Measurements from ENCODE around the gene PARD3B. TPM values are rescaled to one million over a fixed set of nuclear protein-coding genes. Genes with fewer than 3 reads are reported as not detected.

PARD3B gene
- total and polyA plus RNA-seq, 2 of the 13 experiments (the other 11 are each of a cell fraction or from before 2014, with no cell fraction given): 0.71 to 2.3 TPM

DNA sequence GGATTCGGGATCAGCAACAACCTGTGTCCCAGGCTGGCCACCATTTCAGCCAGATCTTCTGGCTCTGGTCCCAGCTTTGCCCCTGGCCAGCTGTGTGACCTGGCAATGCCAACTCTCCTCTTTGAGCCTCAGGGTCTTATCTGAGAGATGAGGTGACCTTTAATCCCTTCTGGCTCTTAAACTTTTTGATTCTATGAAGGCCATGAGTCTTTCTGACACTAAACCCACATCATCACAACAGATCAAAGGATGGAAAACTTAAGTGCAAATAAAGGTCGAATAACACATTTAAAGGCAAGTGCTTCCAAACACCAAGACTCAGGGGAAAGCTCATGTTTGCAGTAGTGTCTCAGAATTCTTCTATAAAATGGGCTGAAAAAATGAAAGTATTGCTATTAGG, 645.3 kb downstream of the PARD3B start (continued):
- TF ChIP-seq, protein P1, sequence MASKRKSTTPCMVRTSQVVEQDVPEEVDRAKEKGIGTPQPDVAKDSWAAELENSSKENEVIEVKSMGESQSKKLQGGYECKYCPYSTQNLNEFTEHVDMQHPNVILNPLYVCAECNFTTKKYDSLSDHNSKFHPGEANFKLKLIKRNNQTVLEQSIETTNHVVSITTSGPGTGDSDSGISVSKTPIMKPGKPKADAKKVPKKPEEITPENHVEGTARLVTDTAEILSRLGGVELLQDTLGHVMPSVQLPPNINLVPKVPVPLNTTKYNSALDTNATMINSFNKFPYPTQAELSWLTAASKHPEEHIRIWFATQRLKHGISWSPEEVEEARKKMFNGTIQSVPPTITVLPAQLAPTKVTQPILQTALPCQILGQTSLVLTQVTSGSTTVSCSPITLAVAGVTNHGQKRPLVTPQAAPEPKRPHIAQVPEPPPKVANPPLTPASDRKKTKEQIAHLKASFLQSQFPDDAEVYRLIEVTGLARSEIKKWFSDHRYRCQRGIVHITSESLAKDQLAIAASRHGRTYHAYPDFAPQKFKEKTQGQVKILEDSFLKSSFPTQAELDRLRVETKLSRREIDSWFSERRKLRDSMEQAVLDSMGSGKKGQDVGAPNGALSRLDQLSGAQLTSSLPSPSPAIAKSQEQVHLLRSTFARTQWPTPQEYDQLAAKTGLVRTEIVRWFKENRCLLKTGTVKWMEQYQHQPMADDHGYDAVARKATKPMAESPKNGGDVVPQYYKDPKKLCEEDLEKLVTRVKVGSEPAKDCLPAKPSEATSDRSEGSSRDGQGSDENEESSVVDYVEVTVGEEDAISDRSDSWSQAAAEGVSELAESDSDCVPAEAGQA (IDR thresholded peaks at IDR 0.05; ENCODE audit: low read depth): no peak
- TF ChIP-seq, protein P1 (CRISPR knock-in tag; IDR thresholded peaks at IDR 0.05; ENCODE audit: borderline replicate concordance): no peak
- TF ChIP-seq ISL2 (CRISPR knock-in tag; IDR thresholded peaks at IDR 0.05) (peak; percentile 81; the same call in 1 of the 2 replicates), ZNF768 (CRISPR knock-in tag; IDR thresholded peaks at IDR 0.05) (no peak), ZNF30 (CRISPR knock-in tag; IDR thresholded peaks at IDR 0.05) (no peak), EP300 (IDR thresholded peaks at IDR 0.05; ENCODE audit: low read depth in 2 of 2, low read length in 2 of 2) (0 out of 4 replicates have a peak, but pooled peaks of 1 of the 2 experiments have one; percentile 17), EP300 (CRISPR knock-in tag; IDR thresholded peaks at IDR 0.05; ENCODE audit: borderline replicate concordance) (no peak), ZNF558 (CRISPR knock-in tag; IDR thresholded peaks at IDR 0.05; ENCODE audit: borderline replicate concordance) (no peak), ZNF777 (CRISPR knock-in tag; IDR thresholded peaks at IDR 0.05) (no peak), ZFP90 (CRISPR knock-in tag; IDR thresholded peaks at IDR 0.05; ENCODE audit: borderline replicate concordance) (no peak), HDAC1 (CRISPR knock-in tag; IDR thresholded peaks at IDR 0.05) (no peak), KDM6A (CRISPR knock-in tag; IDR thresholded peaks at IDR 0.05; ENCODE audit: low read depth) (no peak), TCF7 (IDR thresholded peaks at IDR 0.05; ENCODE audit: low read depth) (peak; percentile 29; the same call in 1 of the 2 replicates)
- TF ChIP-seq, protein P2, sequence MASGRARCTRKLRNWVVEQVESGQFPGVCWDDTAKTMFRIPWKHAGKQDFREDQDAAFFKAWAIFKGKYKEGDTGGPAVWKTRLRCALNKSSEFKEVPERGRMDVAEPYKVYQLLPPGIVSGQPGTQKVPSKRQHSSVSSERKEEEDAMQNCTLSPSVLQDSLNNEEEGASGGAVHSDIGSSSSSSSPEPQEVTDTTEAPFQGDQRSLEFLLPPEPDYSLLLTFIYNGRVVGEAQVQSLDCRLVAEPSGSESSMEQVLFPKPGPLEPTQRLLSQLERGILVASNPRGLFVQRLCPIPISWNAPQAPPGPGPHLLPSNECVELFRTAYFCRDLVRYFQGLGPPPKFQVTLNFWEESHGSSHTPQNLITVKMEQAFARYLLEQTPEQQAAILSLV (CRISPR knock-in tag; IDR thresholded peaks at IDR 0.05; ENCODE audit: borderline replicate concordance): no peak
- TF ChIP-seq, protein P3, sequence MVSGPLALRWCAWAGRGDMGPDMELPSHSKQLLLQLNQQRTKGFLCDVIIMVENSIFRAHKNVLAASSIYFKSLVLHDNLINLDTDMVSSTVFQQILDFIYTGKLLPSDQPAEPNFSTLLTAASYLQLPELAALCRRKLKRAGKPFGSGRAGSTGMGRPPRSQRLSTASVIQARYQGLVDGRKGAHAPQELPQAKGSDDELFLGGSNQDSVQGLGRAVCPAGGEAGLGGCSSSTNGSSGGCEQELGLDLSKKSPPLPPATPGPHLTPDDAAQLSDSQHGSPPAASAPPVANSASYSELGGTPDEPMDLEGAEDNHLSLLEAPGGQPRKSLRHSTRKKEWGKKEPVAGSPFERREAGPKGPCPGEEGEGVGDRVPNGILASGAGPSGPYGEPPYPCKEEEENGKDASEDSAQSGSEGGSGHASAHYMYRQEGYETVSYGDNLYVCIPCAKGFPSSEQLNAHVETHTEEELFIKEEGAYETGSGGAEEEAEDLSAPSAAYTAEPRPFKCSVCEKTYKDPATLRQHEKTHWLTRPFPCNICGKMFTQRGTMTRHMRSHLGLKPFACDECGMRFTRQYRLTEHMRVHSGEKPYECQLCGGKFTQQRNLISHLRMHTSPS (CRISPR knock-in tag; IDR thresholded peaks at IDR 0.05; ENCODE audit: low read depth): peak; percentile 60; the same call in 1 of the 2 replicates
- TF ChIP-seq, protein P4, sequence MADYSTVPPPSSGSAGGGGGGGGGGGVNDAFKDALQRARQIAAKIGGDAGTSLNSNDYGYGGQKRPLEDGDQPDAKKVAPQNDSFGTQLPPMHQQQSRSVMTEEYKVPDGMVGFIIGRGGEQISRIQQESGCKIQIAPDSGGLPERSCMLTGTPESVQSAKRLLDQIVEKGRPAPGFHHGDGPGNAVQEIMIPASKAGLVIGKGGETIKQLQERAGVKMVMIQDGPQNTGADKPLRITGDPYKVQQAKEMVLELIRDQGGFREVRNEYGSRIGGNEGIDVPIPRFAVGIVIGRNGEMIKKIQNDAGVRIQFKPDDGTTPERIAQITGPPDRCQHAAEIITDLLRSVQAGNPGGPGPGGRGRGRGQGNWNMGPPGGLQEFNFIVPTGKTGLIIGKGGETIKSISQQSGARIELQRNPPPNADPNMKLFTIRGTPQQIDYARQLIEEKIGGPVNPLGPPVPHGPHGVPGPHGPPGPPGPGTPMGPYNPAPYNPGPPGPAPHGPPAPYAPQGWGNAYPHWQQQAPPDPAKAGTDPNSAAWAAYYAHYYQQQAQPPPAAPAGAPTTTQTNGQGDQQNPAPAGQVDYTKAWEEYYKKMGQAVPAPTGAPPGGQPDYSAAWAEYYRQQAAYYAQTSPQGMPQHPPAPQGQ (CRISPR knock-in tag; IDR thresholded peaks at IDR 0.05; ENCODE audit: borderline replicate concordance): no peak
- TF ChIP-seq, protein P5, sequence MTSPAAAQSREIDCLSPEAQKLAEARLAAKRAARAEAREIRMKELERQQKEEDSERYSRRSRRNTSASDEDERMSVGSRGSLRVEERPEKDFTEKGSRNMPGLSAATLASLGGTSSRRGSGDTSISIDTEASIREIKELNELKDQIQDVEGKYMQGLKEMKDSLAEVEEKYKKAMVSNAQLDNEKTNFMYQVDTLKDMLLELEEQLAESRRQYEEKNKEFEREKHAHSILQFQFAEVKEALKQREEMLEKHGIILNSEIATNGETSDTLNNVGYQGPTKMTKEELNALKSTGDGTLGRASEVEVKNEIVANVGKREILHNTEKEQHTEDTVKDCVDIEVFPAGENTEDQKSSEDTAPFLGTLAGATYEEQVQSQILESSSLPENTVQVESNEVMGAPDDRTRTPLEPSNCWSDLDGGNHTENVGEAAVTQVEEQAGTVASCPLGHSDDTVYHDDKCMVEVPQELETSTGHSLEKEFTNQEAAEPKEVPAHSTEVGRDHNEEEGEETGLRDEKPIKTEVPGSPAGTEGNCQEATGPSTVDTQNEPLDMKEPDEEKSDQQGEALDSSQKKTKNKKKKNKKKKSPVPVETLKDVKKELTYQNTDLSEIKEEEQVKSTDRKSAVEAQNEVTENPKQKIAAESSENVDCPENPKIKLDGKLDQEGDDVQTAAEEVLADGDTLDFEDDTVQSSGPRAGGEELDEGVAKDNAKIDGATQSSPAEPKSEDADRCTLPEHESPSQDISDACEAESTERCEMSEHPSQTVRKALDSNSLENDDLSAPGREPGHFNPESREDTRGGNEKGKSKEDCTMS (CRISPR knock-in tag; conservative IDR thresholded peaks at IDR 0.05): no peak

All from HepG2 (cell line).